ENCODE data around the gene LIN28B. TPM values are rescaled to one million over a fixed set of nuclear protein-coding genes. Genes with fewer than 3 reads are reported as not detected.

The LIN28B gene
- total and polyA plus RNA-seq, 2 of the 4 experiments (the other 2 are of a cell fraction), result not detected

- no peak for TF ChIP-seq NFE2L2 (IDR thresholded peaks at IDR 0.05; ENCODE audit: low read depth, low read length)
These were observed 1.5 kb downstream of the LIN28B start (continued) for GRCh38 chr6:104958178-104959025.

- dilution Hi-C loops (cut with HindIII; ENCODE audit: low sequenced_read_pairs, unreplicated experiment), result no loop called here
- H3K36me3 ChIP-seq (ENCODE audit: control insufficient read depth, insufficient read depth, low read length), result no peaks in the 10 kb centered on the region
- H2BK5ac ChIP-seq (ENCODE audit: low read depth, low read length, poor library complexity, severe bottlenecking), result no peak overlapping the region
- no TSS peak for BruUV-seq (replicated peaks)
- intact Hi-C loops (cut with micrococcal nuclease), result no loop called here
- ChIA-PET CTCF (interaction anchor here (0.6 kb wide), 1 partner anchor 124 kb away, joined by 4 read pairs; no protein-coding TSS in a partner anchor), POLR2A (ENCODE audit: unreplicated experiment) (no interaction called here)
- H3K79me1 ChIP-seq (ENCODE audit: low read depth in 1 of 2, low read length in 2 of 2), result no peaks in the 10 kb centered on the region
- H3K27me3 ChIP-seq (ENCODE audit: control insufficient read depth, insufficient read depth, low read length), result peaks cover 36% of the 10 kb centered on the region
- no peaks in the 10 kb centered on the region for H3K9me1 ChIP-seq (ENCODE audit: insufficient read depth, low read length)
- H3K23ac ChIP-seq (ENCODE audit: low read depth, low read length), result no peak overlapping the region
- H2AFZ ChIP-seq (replicated peaks; ENCODE audit: low read length, poor library complexity), result no peak overlapping the region
- H4K20me1 ChIP-seq (ENCODE audit: insufficient read depth, low read length), result no peaks in the 10 kb centered on the region
- H3K14ac ChIP-seq (replicated peaks; ENCODE audit: low read depth, low read length), result no peak overlapping the region
- no peak overlapping the region for H4K91ac ChIP-seq (ENCODE audit: insufficient read depth, low read depth, low read length)
- DNase-seq (no peak), ATAC-seq (ENCODE audit: low read depth) (no peak)
- H3K9me3 ChIP-seq (ENCODE audit: control insufficient read depth, insufficient read depth, low read length), result peaks cover 3% of the 10 kb centered on the region; the same call in 1 of the 2 replicates
- H3K4me1 ChIP-seq (ENCODE audit: control insufficient read depth, insufficient read depth, low read length), result no peaks in the 10 kb centered on the region
- no peak overlapping the region for H3K4me3 ChIP-seq (ENCODE audit: insufficient read depth, low read depth, low read length)
- in situ Hi-C loops (cut with MboI; ENCODE audit: low sequenced_read_pairs), result no loop called here
- no peak overlapping the region for H3K9ac ChIP-seq (ENCODE audit: low read depth, low read length)
- no peak overlapping the region for H2BK120ac ChIP-seq (ENCODE audit: low read depth, low read length)
- no peak overlapping the region for H3K4me2 ChIP-seq (ENCODE audit: low read depth, low read length)
- no peak overlapping the region for H4K5ac ChIP-seq (ENCODE audit: low read depth, low read length)
- WGBS, 2 experiments (ENCODE audit: extremely low coverage in 2 of 2, insufficient read length in 1 of 2), result no CpG with 5 or more reads among the region's 3 CpGs
- H3K27ac ChIP-seq (ENCODE audit: insufficient read depth, low read length), result no peak overlapping the region
- H3K18ac ChIP-seq (ENCODE audit: low read depth, low read length), result no peak overlapping the region
- H2AK9ac ChIP-seq (replicated peaks; ENCODE audit: low read depth, low read length, poor library complexity), result no peak overlapping the region
- H4K8ac ChIP-seq (ENCODE audit: low read depth in 2 of 2, low read length in 2 of 2), result no peak overlapping the region
- no peak overlapping the region for H2BK15ac ChIP-seq (ENCODE audit: low read depth, low read length)
- no peak overlapping the region for H3K56ac ChIP-seq (ENCODE audit: extremely low read depth, insufficient read depth, low read length)
- no peak overlapping the region for H2AK5ac ChIP-seq (ENCODE audit: low read depth, low read length)
- no peak overlapping the region for H2BK20ac ChIP-seq (ENCODE audit: low read depth, low read length)
- no peak overlapping the region for H3K4ac ChIP-seq (ENCODE audit: low read depth, low read length)
- TF ChIP-seq MAFK (IDR thresholded peaks at IDR 0.05; ENCODE audit: low read depth, low read length) (no peak), POLR2A (IDR thresholded peaks at IDR 0.05; ENCODE audit: low read depth, low read length) (no peak), RAD21 (IDR thresholded peaks at IDR 0.05; ENCODE audit: low read length) (no peak), CHD1 (IDR thresholded peaks at IDR 0.05; ENCODE audit: low read depth, low read length) (no peak), RFX5 (IDR thresholded peaks at IDR 0.05; ENCODE audit: low read depth, low read length) (no peak), CTCF (conservative IDR thresholded peaks at IDR 0.05; ENCODE audit: low read depth, low read length) (no peak), NFE2L2 (IDR thresholded peaks at IDR 0.05; ENCODE audit: low read depth, low read length) (no peak), RCOR1 (IDR thresholded peaks at IDR 0.05; ENCODE audit: insufficient replicate concordance, low read length) (no peak), MXI1 (IDR thresholded peaks at IDR 0.05; ENCODE audit: borderline replicate concordance, low read depth, low read length) (no peak), FOS (IDR thresholded peaks at IDR 0.05; ENCODE audit: low read depth, low read length) (no peak), CEBPB (IDR thresholded peaks at IDR 0.05; ENCODE audit: low read depth, low read length) (no peak), MAZ (IDR thresholded peaks at IDR 0.05; ENCODE audit: borderline replicate concordance, low read depth, low read length) (no peak), SMC3 (IDR thresholded peaks at IDR 0.05; ENCODE audit: low read depth, low read length) (no peak), BHLHE40 (IDR thresholded peaks at IDR 0.05; ENCODE audit: low read depth, low read length) (no peak)
These were observed 2.3 kb downstream of the LIN28B start for GRCh38 chr6:104959026-104959858.
